Neuron (in vitro differentiated cells): ENCODE measurements around the gene TMEM131L.

Source experiments
- H2AFZ ChIP-seq: one replicate; pipeline ENCODE4 v1.6.1; 2013; ENCODE audit warnings: low read depth, mild to moderate bottlenecking, inconsistent platforms, low read length, moderate library complexity
- H3K27me3 ChIP-seq: one replicate; pipeline ENCODE4 v1.6.1; 2013; ENCODE audit warnings: low read length; ENCODE audit not compliant: insufficient read depth
- H3K36me3 ChIP-seq: one replicate; pipeline ENCODE4 v1.6.1; 2013; ENCODE audit warnings: low read length; ENCODE audit not compliant: insufficient read depth
- H3K4me1 ChIP-seq: one replicate; pipeline ENCODE4 v1.6.1; 2013; ENCODE audit warnings: low read length; ENCODE audit not compliant: insufficient read depth
- H3K4me3 ChIP-seq: 2 replicates; pipeline ENCODE4 v1.5.1; 2013; ENCODE audit warnings: mild to moderate bottlenecking, low read length, moderate library complexity
- H3K9me3 ChIP-seq: one replicate; pipeline ENCODE4 v1.6.1; 2013; ENCODE audit warnings: low read length

Gene TMEM131L

GRCh38 chr4:153472122-153473037, 6.2 kb downstream of the TMEM131L start:
- Histone ChIP-seq H3K27me3 (no peaks in the 10 kb centered on the region), H3K4me1 (peaks cover 15% of the 10 kb centered on the region), H2AFZ (no peak overlapping the region), H3K36me3 (peaks cover 33% of the 10 kb centered on the region), H3K9me3 (peaks cover 3% of the 10 kb centered on the region), H3K4me3 (no peak overlapping the region)

GRCh38 chr4:153474251-153474650, 8.1 kb downstream of the TMEM131L start:
- H3K36me3 ChIP-seq = peaks cover 41% of the 10 kb centered on the region
- no peak overlapping the region for H2AFZ ChIP-seq
- no peak overlapping the region for H3K4me3 ChIP-seq
- peaks cover 3% of the 10 kb centered on the region for H3K9me3 ChIP-seq
- H3K27me3 ChIP-seq = no peaks in the 10 kb centered on the region
- no peaks in the 10 kb centered on the region for H3K4me1 ChIP-seq

DNA sequence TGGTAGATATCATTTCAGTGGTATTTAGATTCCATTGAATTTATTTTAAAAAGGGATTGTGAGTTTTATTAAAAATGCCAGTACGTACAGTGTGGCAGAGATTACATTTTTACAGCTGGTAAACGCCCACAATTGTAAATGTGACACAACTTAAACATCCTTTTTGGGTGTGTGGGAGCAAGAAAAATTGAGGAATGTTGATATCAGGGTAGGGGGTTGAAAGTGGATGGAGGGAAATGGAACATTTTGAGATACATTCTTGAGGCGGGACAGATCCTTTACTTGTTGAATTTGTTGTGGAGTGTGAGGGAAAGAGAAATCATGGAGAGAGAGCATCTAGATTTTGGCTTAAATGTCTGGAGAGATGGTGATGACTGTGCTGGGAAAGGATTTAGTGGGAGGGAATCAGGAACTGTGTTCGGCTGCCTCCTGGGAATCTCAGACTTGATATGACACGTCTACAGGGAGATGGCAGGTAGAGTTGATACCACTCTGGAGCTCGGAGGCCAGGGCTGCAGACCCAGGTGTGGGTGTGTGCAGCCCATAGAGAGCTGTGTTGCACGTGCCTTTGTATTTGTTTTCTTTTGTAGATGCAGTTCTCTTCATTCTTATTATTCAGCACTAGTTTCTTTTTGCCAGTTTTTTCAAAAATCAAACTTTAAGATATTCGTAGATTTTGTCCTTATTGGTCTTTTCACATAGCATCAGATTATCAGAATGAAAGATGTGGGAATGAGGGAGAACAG, 10.8 kb downstream of the TMEM131L start:
- no peaks in the 10 kb centered on the region for H3K27me3 ChIP-seq
- H3K4me1 ChIP-seq = no peaks in the 10 kb centered on the region
- H3K36me3 ChIP-seq = peaks cover 44% of the 10 kb centered on the region

DNA sequence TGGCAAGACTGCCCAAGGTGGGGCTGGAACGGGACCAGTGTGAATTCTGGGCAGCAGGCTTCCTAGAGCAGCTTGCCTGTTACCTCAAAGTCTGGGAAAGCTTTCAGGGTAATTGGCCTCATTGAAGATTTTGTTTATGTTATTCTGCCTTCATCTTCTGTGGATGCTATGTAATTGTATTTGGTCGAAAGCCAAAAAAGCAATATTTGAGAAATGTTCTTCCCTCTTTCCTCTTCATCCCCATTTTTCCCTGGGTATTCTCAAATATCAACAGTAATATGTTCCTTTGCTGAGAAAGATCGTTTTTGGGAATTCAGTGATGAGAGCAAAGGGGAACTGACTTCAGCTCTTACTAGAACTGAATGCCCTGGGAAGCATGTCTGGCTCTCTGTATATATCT, 12.9 kb downstream of the TMEM131L start:
- Histone ChIP-seq H3K4me3 (no peak overlapping the region), H3K9me3 (no peaks in the 10 kb centered on the region), H3K4me1 (no peaks in the 10 kb centered on the region), H2AFZ (no peak overlapping the region), H3K27me3 (no peaks in the 10 kb centered on the region), H3K36me3 (peaks cover 36% of the 10 kb centered on the region)

More for the DNA sequence above, 10.8 kb downstream of the TMEM131L start:
- Histone ChIP-seq H2AFZ (no peak overlapping the region), H3K9me3 (no peaks in the 10 kb centered on the region), H3K4me3 (no peak overlapping the region)

- Histone ChIP-seq H3K36me3 (peaks cover 22% of the 10 kb centered on the region), H3K4me3 (no peak overlapping the region), H2AFZ (no peak overlapping the region), H3K27me3 (no peaks in the 10 kb centered on the region), H3K9me3 (no peaks in the 10 kb centered on the region), H3K4me1 (no peaks in the 10 kb centered on the region)
These were observed 14.5 kb downstream of the TMEM131L start for GRCh38 chr4:153480704-153481103.

DNA sequence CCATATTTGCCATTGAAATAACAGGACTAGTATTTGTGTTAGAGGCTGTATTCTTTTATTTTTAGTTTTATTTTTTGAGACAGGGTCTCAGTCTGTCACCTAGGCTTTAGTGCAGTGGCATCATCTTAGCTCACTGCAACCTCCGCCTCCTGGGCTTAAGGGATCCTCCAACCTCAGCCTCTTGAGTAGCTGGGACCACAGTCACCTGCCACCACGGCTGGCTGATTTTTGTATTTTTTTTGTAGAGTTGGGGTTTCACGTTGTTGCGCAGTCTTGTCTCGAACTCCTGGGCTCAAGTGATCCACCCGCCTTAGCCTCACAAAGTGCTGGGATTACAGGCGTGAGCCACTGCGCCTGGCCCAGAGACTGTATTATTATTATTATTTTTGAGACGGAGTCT, 15.3 kb downstream of the TMEM131L start:
- Histone ChIP-seq H3K27me3 (no peaks in the 10 kb centered on the region), H2AFZ (no peak overlapping the region), H3K9me3 (no peaks in the 10 kb centered on the region), H3K4me1 (no peaks in the 10 kb centered on the region), H3K4me3 (no peak overlapping the region), H3K36me3 (peaks cover 19% of the 10 kb centered on the region)

- Histone ChIP-seq H3K27me3 (no peaks in the 10 kb centered on the region), H3K4me3 (no peak overlapping the region), H3K9me3 (no peaks in the 10 kb centered on the region), H3K4me1 (peaks cover 9% of the 10 kb centered on the region), H3K36me3 (peaks cover 14% of the 10 kb centered on the region), H2AFZ (no peak overlapping the region)
These were observed 17.6 kb downstream of the TMEM131L start for GRCh38 chr4:153483432-153484418.

- H2AFZ ChIP-seq = no peak overlapping the region
- no peaks in the 10 kb centered on the region for H3K9me3 ChIP-seq
- H3K4me3 ChIP-seq = no peak overlapping the region
- peaks cover 14% of the 10 kb centered on the region for H3K36me3 ChIP-seq
- H3K27me3 ChIP-seq = no peaks in the 10 kb centered on the region
- peaks cover 14% of the 10 kb centered on the region for H3K4me1 ChIP-seq
These were observed 19.2 kb downstream of the TMEM131L start for GRCh38 chr4:153485359-153485758.

GRCh38 chr4:153485860-153486259, 19.7 kb downstream of the TMEM131L start:
- peaks cover 14% of the 10 kb centered on the region for H3K4me1 ChIP-seq
- H3K27me3 ChIP-seq = no peaks in the 10 kb centered on the region
- H3K4me3 ChIP-seq = no peak overlapping the region
- no peak overlapping the region for H2AFZ ChIP-seq
- H3K9me3 ChIP-seq = no peaks in the 10 kb centered on the region
- peaks cover 11% of the 10 kb centered on the region for H3K36me3 ChIP-seq

GRCh38 chr4:153486281-153487151, 20.4 kb downstream of the TMEM131L start:
- Histone ChIP-seq H3K4me1 (peaks cover 14% of the 10 kb centered on the region), H3K36me3 (peaks cover 7% of the 10 kb centered on the region), H3K9me3 (no peaks in the 10 kb centered on the region), H2AFZ (no peak overlapping the region), H3K4me3 (no peak overlapping the region), H3K27me3 (no peaks in the 10 kb centered on the region)

GRCh38 chr4:153488006-153488891, 22.1 kb downstream of the TMEM131L start:
- H3K4me3 ChIP-seq = no peak overlapping the region
- peaks cover 14% of the 10 kb centered on the region for H3K4me1 ChIP-seq
- H3K36me3 ChIP-seq = peaks cover 7% of the 10 kb centered on the region
- H3K27me3 ChIP-seq = no peaks in the 10 kb centered on the region
- H2AFZ ChIP-seq = no peak overlapping the region
- no peaks in the 10 kb centered on the region for H3K9me3 ChIP-seq
